ENCODE measurements around the gene EXOC6B.

The EXOC6B gene

GRCh38 chr2:72143441-72144273, 682.2 kb downstream of the EXOC6B start:
- H3K27me3 ChIP-seq (ENCODE audit: insufficient read depth, low read depth, severe bottlenecking): peaks cover 56% of the 10 kb centered on the region
- no peaks in the 10 kb centered on the region for H3K36me3 ChIP-seq
- peak overlapping the region; percentile 42 for H3K4me3 ChIP-seq (ENCODE audit: low read depth, low read length)
- H3K27ac ChIP-seq: no peak overlapping the region
- DNase-seq: peak; percentile 14
- H3K9me3 ChIP-seq (ENCODE audit: severe bottlenecking): peaks cover 9% of the 10 kb centered on the region
- TF ChIP-seq CTCF (IDR thresholded peaks at IDR 0.05; ENCODE audit: low read depth, low read length): no peak

GRCh38 chr2:72142570-72143440, 683.0 kb downstream of the EXOC6B start:
- no peaks in the 10 kb centered on the region for H3K36me3 ChIP-seq

DNA sequence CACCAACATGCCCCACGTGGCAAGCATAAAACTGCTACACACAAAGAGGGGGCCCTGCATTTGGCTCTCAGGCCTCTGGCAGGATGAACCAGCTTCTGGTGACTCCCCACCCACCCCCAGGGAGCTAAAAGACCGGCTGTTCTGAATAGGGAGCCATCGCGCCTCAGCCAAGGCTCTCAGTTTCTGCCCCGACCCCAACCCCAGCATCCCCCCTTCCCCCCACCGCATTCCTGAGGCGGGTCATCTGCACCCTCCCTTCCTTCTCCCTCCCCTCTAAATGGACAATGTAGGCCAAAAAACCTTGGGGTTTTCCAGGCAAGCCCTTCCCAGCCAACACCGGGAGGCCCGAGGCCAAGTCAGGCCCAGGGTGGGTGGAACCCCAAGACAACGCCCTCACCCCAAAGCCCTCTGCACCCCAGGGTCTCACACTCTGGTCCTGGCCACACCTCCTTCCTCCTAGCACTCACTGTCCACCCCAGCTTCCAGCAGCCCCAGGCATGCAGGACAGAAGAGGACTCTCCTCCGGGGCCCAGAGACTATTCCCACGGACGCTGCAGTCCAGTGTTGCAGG, 683.9 kb downstream of the EXOC6B start:
- TF ChIP-seq CTCF (IDR thresholded peaks at IDR 0.05; ENCODE audit: low read depth, low read length): no peak
- Histone ChIP-seq H3K4me3 (ENCODE audit: low read depth, low read length) (no peak overlapping the region), H3K27me3 (ENCODE audit: insufficient read depth, low read depth, severe bottlenecking) (peaks cover 43% of the 10 kb centered on the region), H3K9me3 (ENCODE audit: severe bottlenecking) (peaks cover 9% of the 10 kb centered on the region), H3K36me3 (no peaks in the 10 kb centered on the region), H3K27ac (no peak overlapping the region)
- DNase-seq: peak; percentile 9

More at GRCh38 chr2:72142570-72143440, 683.0 kb downstream of the EXOC6B start:
- peaks cover 51% of the 10 kb centered on the region for H3K27me3 ChIP-seq (ENCODE audit: insufficient read depth, low read depth, severe bottlenecking)
- H3K4me3 ChIP-seq (ENCODE audit: low read depth, low read length): peak overlapping the region; percentile 42
- DNase-seq: peak; percentile 36
- TF ChIP-seq CTCF (IDR thresholded peaks at IDR 0.05; ENCODE audit: low read depth, low read length): no peak
- no peak overlapping the region for H3K27ac ChIP-seq
- peaks cover 9% of the 10 kb centered on the region for H3K9me3 ChIP-seq (ENCODE audit: severe bottlenecking)

GRCh38 chr2:72141032-72141645, 684.7 kb downstream of the EXOC6B start:
- DNase-seq: peak; percentile 6
- no peak for TF ChIP-seq CTCF (IDR thresholded peaks at IDR 0.05; ENCODE audit: low read depth, low read length)
- H3K27ac ChIP-seq: no peak overlapping the region
- peaks cover 35% of the 10 kb centered on the region for H3K27me3 ChIP-seq (ENCODE audit: insufficient read depth, low read depth, severe bottlenecking)
- H3K9me3 ChIP-seq (ENCODE audit: severe bottlenecking): peaks cover 3% of the 10 kb centered on the region
- H3K4me3 ChIP-seq (ENCODE audit: low read depth, low read length): no peak overlapping the region
- no peaks in the 10 kb centered on the region for H3K36me3 ChIP-seq

DNA sequence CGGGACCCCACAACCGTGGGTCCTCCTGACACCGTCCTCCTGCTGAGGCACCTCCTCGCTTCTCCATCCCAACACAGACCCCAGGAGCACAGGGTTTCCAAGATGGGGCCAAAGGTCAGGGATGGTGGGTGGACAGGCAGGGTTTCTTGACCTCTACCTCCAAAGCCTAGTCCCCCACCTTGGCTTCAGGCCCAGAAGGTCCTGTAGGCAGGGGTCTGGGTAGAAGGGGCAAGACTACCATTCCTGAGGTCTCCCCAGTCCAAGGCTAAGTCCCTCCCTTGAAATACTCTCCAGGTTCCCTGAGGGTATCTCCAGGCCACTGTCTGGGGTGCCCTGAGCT, 685.2 kb downstream of the EXOC6B start:
- no peak overlapping the region for H3K27ac ChIP-seq
- H3K27me3 ChIP-seq (ENCODE audit: insufficient read depth, low read depth, severe bottlenecking): peaks cover 29% of the 10 kb centered on the region
- H3K9me3 ChIP-seq (ENCODE audit: severe bottlenecking): no peaks in the 10 kb centered on the region
- peak; percentile 2 for DNase-seq
- H3K36me3 ChIP-seq: no peaks in the 10 kb centered on the region
- no peak for TF ChIP-seq CTCF (IDR thresholded peaks at IDR 0.05; ENCODE audit: low read depth, low read length)
- H3K4me3 ChIP-seq (ENCODE audit: low read depth, low read length): no peak overlapping the region
